Spleen (tissue), 7 donors: ENCODE measurements around the gene MAPK4.

ENCODE experiments used
- CTCF ChIP-seq, 11 experiments: fragments of 200-600 bp in 7 of 11; fragments of 450-650 bp in 4 of 11; sonication (generic) in 4 of 11; IDR thresholded peaks in 8 of 11; conservative IDR thresholded peaks in 3 of 11; 1 replicate in 7 of 11; 2 replicates in 4 of 11; pipeline versions ENCODE4 v1.4.0 to v1.8.0; 2016 to 2021; ENCODE audit warnings: antibody characterized with exemption in 11 of 11, inconsistent platforms in 4 of 11, mild to moderate bottlenecking in 1 of 11
- POLR2A ChIP-seq, 3 donors: fragments of 450-650 bp; IDR thresholded peaks; one replicate each; pipeline ENCODE4 v1.5.1; 2017; ENCODE audit warnings: antibody characterized with exemption in 3 of 3, mild to moderate bottlenecking in 1 of 3
- donor health status: DM: no; HTN: no; CAD: no; lungs with moderate emphysema.
- donor health status: DM: no; HTN: no; CAD: no.
- donor health status: DM: no; HTN: no; CAD: no.

GRCh38 chr18:50775726-50776125 lies 215.8 kb downstream of the MAPK4 start:
- no peak for TF ChIP-seq POLR2A (IDR thresholded peaks at IDR 0.05)
- TF ChIP-seq CTCF (IDR thresholded peaks at IDR 0.05 in 8 of 11, conservative IDR thresholded peaks at IDR 0.05 in 3 of 11): no peak
